Gastrocnemius medialis (tissue), 4 donors: ENCODE data around the gene UNCX.

Source experiments
- CTCF ChIP-seq, 5 experiments: fragments of 450-650 bp in 3 of 5; fragments of 200-600 bp in 2 of 5; sonication (generic) in 2 of 5; IDR thresholded peaks in 4 of 5; conservative IDR thresholded peaks in 1 of 5; 1 replicate in 4 of 5; 2 replicates in 1 of 5; pipeline ENCODE4 v1.5.1; 2016 to 2019; ENCODE audit warnings: antibody characterized with exemption in 5 of 5, mild to moderate bottlenecking in 3 of 5, moderate library complexity in 3 of 5
- POLR2A ChIP-seq, 2 donors: fragments of 450-650 bp; IDR thresholded peaks; one replicate each; pipeline ENCODE4 v1.6.1; 2017; ENCODE audit warnings: antibody characterized with exemption in 2 of 2, mild to moderate bottlenecking in 2 of 2, moderate library complexity in 2 of 2

DNA sequence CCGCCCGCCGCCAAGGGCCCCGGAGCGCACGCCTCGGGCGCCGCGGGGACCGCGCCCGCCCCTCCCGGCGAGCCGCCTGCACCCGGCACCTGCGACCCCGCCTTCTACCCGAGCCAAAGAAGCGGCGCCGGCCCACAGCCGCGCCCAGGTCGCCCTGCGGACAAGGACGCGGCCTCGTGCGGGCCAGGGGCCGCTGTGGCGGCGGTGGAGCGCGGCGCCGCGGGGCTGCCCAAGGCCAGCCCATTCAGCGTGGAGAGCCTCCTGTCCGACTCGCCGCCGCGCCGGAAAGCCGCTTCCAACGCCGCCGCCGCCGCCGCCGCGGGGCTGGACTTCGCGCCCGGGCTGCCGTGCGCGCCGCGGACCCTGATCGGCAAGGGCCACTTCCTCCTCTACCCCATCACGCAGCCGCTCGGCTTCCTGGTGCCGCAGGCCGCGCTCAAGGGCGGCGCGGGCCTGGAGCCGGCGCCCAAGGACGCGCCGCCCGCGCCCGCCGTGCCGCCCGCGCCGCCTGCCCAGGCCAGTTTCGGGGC lies 3.5 kb downstream of the UNCX start:
- TF ChIP-seq POLR2A (IDR thresholded peaks at IDR 0.05) (no peak), CTCF (IDR thresholded peaks at IDR 0.05 in 4 of 5, conservative IDR thresholded peaks at IDR 0.05 in 1 of 5) (no peak)
